HG03558 (cell line): Measurements from ENCODE around the gene MT1F.
"Not testable (repeated sequence)": the region's sequence is repeated elsewhere in the genome, so short reads cannot be mapped to it uniquely, and the experiment has no call there.

Experiments used
- ATAC-seq: cut with Tn5 transposase; IDR thresholded peaks from one replicate; pipeline ENCODE4 v1.9.1; 2021; ENCODE audit warnings: moderate number of reproducible peaks; ENCODE audit not compliant: unreplicated experiment; ENCODE audit errors: extremely low read depth

The MT1F gene

GRCh38 chr16:56641166-56641565 lies 16.6 kb upstream of the MT1F start:
- no peak for ATAC-seq

GRCh38 chr16:56643080-56643778 lies 14.5 kb upstream of the MT1F start:
- no peak for ATAC-seq

DNA sequence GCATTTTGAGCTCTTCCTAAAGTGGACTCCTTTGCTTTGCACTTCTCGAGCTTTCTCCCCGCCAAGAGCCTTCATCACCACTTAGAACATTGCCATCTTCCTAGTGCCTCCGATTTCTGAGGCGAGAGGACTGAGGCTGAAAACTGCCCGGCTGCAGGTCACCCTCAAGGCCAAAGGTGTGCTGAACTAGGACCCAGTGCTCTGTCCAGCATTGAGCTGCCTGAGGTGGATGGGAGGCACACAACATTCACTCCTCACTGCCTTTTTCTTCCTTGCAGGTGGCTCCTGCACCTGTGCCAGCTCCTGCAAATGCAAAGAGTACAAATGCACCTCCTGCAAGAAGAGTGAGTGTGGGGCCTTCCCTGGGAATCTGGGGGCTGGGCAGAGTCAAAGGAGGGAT lies 13.9 kb upstream of the MT1F start:
- ATAC-seq, result no peak

DNA sequence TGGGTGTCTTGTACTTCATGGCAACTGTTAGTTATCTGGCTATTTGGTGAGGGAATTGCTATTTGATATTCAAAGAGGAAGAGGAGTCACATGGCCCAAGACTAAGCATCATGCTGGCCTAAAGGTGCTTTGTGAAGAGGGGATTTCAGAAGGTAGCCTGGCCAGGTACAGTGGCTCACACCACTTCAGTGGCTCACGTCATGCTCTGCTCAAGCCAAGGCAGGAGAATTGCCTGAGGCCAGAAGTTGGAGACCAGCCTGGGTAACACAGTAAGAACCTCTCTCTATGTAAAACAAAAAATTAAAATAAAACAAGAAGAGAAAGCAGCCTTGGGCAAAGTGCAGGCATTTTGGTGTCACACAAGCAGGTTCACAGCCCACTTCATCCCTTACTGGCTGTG lies 12.4 kb upstream of the MT1F start:
- no peak for ATAC-seq

DNA sequence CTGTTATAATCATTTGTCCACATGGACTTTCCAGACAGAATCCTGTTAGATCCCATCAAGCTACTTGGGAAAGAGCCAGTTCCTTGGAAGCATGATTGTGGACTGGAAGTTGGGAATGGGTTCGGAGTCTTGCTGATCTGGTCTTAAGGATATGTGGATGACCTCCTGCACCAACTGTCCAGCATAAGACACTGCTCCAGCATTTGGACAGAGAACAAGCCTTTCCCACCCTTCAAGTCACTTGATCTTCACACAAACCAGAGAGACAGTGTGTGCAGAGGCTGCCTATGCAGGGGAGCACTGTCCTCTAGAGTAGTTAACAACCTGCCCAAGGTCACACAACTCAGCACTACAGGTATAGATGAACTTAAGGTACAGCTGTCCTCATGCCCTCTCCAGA lies 11.9 kb upstream of the MT1F start:
- no peak for ATAC-seq

DNA sequence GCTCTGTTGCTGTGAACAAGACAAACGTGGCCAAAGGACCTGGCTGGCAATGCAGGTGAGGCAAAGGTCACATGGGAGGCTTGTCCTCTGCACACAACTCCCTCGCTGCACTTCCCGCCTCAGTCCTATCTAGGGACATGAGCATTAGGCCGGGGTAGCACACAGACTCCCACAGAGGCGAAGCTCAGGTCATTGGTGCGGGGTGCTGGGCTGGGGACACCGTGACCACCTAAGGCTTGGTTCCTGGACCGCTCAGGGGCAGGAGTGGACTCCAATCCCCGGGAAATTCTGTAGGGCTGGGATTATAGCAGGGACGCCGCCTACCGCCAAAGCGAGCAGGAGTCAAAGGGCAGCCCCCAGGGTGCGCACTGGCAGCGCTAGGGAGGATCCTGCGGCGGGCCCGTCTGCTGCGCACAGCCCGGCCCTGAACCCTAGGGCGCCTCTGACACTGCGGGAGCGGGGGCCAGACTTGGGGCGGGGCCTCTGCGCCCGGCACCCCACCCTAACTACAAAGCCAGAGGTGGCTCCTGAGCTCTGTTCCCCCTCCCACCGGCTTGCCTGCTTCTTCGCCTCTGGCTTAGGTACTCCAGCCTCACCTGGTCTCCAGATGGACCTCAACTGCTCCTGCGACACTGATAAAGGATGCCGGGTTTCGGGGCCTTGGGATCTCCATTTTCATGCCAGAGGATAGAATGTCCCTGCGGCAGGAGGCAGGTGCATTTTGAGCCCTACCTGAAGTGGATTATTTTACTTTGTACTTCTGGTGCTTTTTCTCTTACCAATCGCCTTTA lies 9.9 kb upstream of the MT1F start:
- ATAC-seq, result no peak

GRCh38 chr16:56649271-56649670 lies 8.5 kb upstream of the MT1F start:
- no peak for ATAC-seq

DNA sequence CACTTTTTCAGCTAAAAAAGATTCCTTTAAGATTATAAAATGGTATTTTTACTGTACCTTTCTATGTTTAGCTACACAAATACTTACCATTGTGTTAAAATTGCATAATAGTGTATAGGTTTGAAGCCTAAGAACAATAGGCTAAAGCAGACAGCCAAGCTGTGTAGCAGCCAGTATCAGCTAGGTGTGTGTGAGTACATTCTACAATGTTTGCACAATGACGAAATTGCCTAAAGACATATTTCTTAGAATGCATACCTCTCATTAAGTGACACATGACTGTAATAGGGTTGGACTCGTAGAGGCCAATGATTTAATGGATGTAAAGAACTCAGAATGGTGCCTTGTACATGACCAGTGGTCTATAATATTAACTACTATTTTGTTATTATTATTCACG lies 7.9 kb upstream of the MT1F start:
- ATAC-seq, result no peak

GRCh38 chr16:56651586-56651985 lies 6.2 kb upstream of the MT1F start, which contains the start of gene MT1B:
TSS of gene MT1B (plus strand) at chr16:56651886. CDS start at chr16:56651954, 68 bp downstream.
- ATAC-seq, result no peak

DNA sequence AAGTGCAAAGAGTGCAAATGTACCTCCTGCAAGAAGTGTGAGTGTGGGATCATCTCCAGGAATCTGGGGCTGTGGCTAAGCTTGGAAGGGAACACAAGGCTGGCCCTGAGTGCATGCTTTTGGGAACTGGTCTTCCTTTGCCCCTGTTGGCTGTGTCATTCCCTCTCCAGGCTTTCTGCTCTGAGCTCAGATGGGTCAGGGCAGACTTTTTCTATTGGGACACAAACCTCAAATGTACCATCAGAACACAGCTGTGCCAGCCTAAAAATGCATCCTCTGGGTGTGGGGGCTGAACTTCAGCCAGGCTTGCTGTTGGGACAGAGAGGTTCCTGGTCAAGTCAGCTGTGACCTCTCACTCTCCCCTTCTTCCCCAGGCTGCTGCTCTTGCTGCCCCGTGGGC lies 5.2 kb upstream of the MT1F start:
- no peak for ATAC-seq

GRCh38 chr16:56653218-56653617 lies 4.5 kb upstream of the MT1F start:
- no peak for ATAC-seq

DNA sequence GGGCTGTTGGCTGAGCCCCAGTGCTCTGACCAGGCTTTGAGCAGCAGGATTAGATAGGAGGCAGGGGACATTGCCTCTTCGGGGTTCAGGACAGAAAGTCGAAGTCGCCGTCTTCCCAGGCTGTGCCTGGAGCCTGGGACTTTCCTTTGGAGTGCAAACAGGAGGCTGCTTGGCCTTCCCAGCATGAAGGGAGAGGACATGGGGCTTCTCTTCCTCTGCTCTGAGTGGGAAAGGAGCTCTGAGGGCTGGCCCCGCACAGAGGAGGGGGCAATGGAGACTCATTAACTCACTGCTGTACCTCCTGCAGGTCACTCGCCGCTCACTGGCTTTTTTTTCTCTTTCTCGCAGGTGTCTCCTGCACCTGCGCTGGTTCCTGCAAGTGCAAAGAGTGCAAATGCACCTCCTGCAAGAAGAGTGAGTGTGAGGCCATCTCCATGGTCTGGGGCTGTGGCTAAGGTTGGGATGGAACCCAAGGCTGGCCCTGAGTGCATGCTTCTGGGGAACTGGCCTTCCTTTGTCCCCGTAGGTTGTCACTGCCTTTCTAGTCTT lies 642 bp downstream of the MT1F start:
- no peak for ATAC-seq

- no peak for ATAC-seq
These were observed 4.9 kb downstream of the MT1F start for GRCh38 chr16:56662357-56663354.

DNA sequence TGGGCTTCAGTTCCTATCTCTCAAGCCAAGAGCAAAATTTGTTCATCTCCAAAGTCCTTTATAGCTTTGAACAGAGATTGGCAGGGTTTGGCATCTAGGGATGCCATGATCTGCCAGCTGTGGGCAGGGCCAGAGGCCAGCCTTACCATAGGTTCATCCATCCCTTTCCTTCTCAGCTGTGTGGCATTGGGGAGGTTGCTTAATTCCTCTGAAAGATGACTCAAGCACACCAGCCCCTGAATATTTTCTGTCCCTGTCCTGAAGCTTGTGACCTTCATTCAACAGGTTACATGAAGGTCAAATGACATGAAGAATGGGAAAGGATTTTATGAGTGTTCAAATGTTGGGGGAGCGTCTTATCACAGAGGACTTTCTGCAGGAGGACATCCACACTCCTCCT lies 6.7 kb downstream of the MT1F start:
- ATAC-seq, result no peak

GRCh38 chr16:56665286-56666261 lies 7.8 kb downstream of the MT1F start:
- not testable (repeated sequence) for ATAC-seq

- no peak for ATAC-seq
These were observed 10.1 kb downstream of the MT1F start, which contains the start of gene MT1G for GRCh38 chr16:56667581-56668571. TSS of gene MT1G (minus strand) at chr16:56668065. CDS start at chr16:56667993, 72 bp downstream.

- no peak for ATAC-seq
These were observed 11.5 kb downstream of the MT1F start, which contains the start of gene MT1H for GRCh38 chr16:56669005-56669839. TSS of gene MT1H (plus strand) at chr16:56669814. CDS start at chr16:56669885, 71 bp downstream.
